GM12872 (cell line): ENCODE results near the gene ZDHHC17.

Experiments used
- CTCF ChIP-seq: IDR thresholded peaks from 3 replicates; pipeline ENCODE4 v1.5.1; 2011; ENCODE audit warnings: low read depth, mild to moderate bottlenecking, low read length, moderate library complexity; ENCODE audit not compliant: insufficient read depth

ZDHHC17 gene

GRCh38 chr12:76847260-76847659 lies 83.3 kb downstream of the ZDHHC17 start:
- TF ChIP-seq CTCF: no peak

GRCh38 chr12:76848132-76848531 lies 84.2 kb downstream of the ZDHHC17 start:
- no peak for TF ChIP-seq CTCF

GRCh38 chr12:76852106-76852505 lies 88.2 kb downstream of the ZDHHC17 start:
- TF ChIP-seq CTCF: no peak

GRCh38 chr12:76855271-76855670 lies 91.4 kb downstream of the ZDHHC17 start:
- TF ChIP-seq CTCF: no peak

- no peak for TF ChIP-seq CTCF
These were observed 92.2 kb downstream of the ZDHHC17 start for GRCh38 chr12:76856018-76856644.

- TF ChIP-seq CTCF: no peak
These were observed 95.7 kb downstream of the ZDHHC17 start for GRCh38 chr12:76859611-76860010.

GRCh38 chr12:76860256-76860655 lies 96.3 kb downstream of the ZDHHC17 start:
- no peak for TF ChIP-seq CTCF
